ELF-1 (cell line): ENCODE results near the gene VPS50.

Experiments used
- DNase-seq: peaks from one replicate; pipeline ENCODE4 v3.0.0-alpha.2; 2016; ENCODE audit warnings: low read depth, low spot score

VPS50 gene

GRCh38 chr7:93402944-93403343, 170.8 kb downstream of the VPS50 start:
- DNase-seq = no peak

DNA sequence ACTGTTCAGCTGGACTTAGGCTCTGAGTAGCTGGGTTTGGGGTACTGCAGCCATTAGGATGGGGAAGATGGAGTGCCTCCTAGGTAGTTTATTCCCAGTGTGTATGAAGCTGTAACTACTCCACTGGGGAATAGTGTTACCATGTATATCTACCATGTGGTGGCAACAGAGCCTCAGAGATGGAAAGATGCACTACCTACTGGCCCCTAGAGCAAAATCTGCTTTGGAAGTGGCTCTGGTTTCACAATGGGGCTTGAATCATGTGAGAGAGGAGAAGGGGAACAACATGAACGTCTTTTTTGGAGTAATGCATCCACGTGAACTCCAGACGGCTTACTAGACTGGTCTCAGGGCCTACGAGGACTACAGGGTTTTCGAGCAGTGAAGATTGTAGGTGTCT, 175.1 kb downstream of the VPS50 start:
- no peak for DNase-seq

DNA sequence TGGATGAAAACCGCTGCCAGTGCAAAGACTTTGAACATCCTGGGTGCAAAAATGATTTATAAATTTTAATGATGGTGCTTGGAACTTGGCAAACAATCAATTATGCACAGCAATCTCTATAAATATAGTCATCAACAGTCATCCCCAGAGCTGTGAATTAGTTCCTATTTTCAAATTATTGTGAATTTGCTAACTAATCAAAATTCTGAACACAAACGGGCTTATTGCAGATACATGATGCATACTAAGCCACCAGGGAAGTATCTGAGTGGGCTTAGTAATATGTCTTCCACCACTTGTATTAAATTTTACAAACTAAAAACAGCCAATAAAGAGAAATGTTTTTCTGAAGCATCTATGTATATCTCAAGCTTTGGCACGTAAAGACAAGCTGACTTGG, 177.2 kb downstream of the VPS50 start:
- DNase-seq = no peak
